Subcutaneous adipose tissue (tissue), 4 donors: Measurements from ENCODE around the gene CD2AP. TPM values are rescaled to one million over a fixed set of nuclear protein-coding genes. Genes with fewer than 3 reads are reported as not detected.

Source experiments
- CTCF ChIP-seq: fragments of 450-650 bp; IDR thresholded peaks from one replicate; pipeline ENCODE4 v1.5.1; 2016; ENCODE audit warnings: low read depth, mild to moderate bottlenecking, control low read depth, antibody characterized with exemption, moderate library complexity
- total RNA-seq, 4 donors: library from RNA; depleted of rRNA; stranded (reverse); fragments of >200 nt; gene quantifications; one replicate each; pipeline ENCODE4 v1.1.0, GENCODE V29; 2016

CD2AP gene
- total RNA-seq, 4 donors from 2014 or later = 22.2 to 30.8 (median 26.0) TPM

- TF ChIP-seq CTCF = no peak
Observed at GRCh38 chr6:47552319-47552718, 74.7 kb downstream of the CD2AP start.

DNA sequence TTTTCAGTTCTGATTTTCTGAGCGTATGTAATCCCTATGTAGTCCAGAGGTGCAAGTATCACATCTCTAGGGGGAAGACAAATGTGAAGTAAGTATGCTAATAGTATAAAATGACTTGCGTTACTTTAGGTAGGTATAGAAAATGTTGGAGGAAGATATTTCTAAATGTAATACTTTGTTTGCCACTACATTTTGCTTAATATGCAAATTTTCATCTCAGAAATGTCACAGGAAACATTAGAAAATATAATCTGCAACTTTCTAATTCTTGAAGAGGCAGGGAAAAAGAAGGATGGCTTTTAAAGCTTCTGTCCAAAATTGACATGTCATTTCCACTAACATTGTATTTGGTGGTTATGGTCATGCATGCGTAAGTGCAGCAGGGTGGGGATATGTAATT, 85.6 kb downstream of the CD2AP start:
- no peak for TF ChIP-seq CTCF

DNA sequence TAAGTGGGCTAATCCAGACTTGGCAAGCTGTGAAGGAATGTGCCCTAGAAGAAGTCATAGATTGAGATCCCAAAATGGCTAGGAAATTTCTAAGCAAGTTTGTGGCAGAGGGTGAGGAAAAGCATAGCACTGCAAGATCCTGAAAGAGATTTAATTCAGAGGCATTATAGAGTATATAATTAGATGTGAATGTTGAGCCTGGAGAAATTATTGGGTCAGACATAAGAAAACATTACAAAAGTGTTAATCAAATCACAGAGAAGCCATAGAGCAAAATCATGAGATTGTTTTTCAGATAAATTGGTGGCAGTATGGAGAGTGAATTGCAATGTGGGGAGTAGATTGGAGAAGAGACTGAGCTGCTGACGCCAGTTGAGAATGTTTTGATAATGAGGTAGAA, 90.0 kb downstream of the CD2AP start:
- TF ChIP-seq CTCF = no peak

DNA sequence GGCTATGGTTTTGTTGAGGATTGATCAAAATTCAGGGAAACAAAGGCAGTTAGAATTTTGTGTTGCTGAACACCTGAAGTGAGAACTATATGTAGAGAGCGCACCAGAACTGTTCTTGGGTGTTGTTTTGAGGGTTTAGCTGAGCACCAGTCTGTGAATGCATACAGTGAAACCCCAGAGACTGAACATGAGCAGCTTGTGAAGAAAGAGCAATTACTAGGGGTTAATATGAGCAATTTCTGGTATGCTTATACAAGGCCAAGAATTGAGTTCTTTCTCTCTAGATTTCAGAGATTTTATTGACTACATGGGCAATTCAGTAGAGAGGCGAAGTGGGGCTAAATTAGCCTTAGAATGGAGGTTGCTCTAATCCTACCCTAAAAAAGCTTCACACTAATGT, 93.9 kb downstream of the CD2AP start:
- no peak for TF ChIP-seq CTCF

GRCh38 chr6:47573109-47573508, 95.5 kb downstream of the CD2AP start:
- TF ChIP-seq CTCF = no peak

DNA sequence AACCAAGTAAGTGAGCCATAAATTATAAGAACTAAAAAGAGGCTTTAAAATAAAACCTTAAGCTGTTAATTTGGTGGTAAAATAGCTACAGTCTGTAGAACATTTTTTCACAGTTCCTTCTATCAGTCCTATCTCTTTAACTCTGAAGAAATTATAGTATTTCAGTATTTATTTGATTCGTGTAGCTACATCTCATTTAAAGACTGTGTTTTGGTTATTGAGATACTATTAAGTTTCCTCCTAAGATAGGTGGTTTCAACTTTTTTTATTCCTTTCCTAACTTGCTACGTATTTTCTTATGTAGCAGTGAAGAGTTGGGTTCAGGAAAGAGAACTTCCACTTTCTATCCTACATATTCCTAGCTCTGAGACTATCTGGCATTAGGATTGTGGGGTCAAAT, 97.2 kb downstream of the CD2AP start:
- no peak for TF ChIP-seq CTCF

DNA sequence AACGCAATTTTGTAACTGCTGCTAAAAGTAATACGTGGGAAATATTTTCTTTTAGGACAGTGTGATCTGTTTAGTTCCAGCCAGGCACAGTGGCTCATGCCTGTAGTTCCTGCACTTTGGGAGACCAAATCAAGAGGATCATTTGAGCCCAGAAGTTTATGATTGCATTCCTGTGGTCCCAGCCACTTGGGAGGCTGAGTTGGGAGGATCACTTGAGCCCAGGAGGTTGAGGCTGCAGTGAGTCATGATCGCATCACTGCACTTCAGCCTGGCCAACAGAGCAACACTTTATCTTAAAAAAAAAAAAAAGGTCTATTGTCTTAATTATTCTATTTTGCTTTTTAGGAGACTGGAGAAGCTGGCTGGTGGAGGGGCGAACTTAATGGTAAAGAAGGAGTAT, 101.5 kb downstream of the CD2AP start:
- no peak for TF ChIP-seq CTCF
